Activated CD4-positive, alpha-beta T cell treated with anti-CD3 and anti-CD28 coated beads, Interleukin-2, amount 50 U/mL, for 4 hours (primary cell): ENCODE results near the gene RHAG.
"Not testable (repeated sequence)": the region's sequence is repeated elsewhere in the genome, so short reads cannot be mapped to it uniquely, and the experiment has no call there.

Experiments used
- DNase-seq, 2 experiments: peaks; one replicate each; pipeline ENCODE4 v3.0.0-alpha.2; 2020

Gene RHAG

DNA sequence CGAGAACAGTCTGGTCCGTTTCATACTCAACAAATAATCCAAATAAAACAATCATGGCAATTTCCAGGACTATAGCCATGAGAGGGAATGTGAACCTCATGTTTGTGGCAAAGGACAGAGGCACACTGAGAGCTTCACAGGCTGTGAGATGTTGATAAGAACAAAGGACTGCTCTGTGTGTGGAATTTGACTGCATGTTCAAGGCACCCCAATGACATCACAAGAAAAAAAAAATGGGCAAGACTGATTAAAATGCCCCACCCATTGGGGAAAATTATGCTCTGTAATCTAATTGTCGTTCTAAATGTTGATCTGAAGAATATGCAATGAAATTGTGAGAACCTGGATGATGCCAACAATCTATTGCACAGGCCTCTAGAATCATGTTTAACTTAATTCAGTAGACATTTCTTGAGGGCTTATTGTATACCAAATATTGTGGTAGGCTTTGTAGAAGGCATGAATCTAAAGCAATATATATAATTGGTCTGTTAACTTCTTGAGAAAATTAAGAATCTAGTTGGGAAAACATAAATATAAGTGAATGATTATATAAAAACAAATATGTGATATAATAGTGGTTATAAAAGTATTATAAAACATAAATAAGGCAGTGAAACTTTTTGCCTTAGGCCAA is at the start of gene RHAG:
Gene RHAG, minus strand, starts transcription at position 127 of the 637 bp plus-strand sequence. Its CDS starts 27 bp downstream, at position 100.
- no peak for DNase-seq

DNA sequence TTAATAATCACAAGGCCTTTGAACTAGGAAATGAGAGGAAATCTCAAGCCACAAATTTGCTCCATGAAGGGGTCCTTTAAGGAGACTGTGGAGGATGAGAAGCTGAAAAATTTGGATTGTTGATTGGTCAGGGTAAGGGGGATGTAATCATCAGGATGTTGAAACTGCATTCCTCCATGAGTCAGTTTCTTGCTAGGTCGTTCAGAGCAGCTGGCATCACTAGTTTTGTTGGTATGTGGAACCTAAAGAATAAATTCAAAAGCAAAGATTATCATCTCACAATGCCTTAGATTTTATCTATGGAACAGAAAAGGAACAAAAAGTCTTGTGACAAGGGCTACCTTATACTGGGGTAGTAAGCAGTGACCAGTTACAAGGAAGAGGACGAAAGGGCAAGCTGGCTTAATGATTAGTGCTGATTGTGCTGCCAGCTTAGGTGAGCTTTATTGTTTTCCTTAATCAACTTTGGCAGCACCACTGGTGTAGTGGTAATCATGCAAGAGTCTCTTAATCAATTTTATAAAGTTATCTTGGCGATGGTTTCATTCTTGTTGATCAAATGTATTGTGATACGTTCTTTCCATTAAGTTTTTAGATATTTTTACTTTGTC is 40.1 kb upstream of the RHAG start:
- no peak for DNase-seq

DNA sequence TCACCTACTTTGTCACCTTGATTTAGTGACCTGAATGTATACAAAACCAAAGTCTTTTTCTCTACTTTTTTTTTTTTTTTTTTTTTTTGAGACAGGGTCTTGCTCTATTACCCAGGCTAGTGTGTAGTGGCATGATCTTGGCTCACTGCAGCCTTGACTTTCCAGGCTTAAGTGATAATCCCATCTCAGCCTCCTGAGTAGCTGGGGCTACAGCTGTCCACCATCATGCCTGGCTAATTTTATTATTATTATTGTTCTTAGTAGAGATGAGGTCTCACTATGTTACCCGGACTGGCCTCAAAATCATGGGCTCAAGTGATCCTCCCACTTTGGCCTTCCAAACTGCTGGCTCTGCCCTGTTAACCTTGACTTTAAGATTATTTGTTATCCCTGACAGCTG is 39.2 kb upstream of the RHAG start:
- DNase-seq, result no peak

DNA sequence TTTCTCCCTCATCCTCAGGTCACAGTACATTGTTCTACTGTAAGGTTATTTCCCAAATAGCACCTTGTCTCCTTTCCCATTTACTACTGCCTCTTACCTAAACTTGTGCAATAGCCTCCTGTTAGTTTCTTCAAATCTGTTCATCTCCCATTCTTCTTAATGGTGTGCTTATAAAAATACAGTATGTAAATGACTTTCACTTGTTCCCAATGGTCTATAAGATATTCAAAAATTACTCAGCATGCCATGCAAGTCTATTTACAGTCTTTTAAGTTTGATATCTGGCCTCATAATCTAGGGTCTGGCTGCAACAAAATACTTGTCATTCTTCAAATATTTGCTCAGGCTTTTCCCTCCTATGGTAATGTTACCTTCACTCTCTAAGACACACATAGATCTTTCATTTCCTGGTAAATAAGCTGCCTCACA is 31.5 kb upstream of the RHAG start:
- DNase-seq, result no peak

DNA sequence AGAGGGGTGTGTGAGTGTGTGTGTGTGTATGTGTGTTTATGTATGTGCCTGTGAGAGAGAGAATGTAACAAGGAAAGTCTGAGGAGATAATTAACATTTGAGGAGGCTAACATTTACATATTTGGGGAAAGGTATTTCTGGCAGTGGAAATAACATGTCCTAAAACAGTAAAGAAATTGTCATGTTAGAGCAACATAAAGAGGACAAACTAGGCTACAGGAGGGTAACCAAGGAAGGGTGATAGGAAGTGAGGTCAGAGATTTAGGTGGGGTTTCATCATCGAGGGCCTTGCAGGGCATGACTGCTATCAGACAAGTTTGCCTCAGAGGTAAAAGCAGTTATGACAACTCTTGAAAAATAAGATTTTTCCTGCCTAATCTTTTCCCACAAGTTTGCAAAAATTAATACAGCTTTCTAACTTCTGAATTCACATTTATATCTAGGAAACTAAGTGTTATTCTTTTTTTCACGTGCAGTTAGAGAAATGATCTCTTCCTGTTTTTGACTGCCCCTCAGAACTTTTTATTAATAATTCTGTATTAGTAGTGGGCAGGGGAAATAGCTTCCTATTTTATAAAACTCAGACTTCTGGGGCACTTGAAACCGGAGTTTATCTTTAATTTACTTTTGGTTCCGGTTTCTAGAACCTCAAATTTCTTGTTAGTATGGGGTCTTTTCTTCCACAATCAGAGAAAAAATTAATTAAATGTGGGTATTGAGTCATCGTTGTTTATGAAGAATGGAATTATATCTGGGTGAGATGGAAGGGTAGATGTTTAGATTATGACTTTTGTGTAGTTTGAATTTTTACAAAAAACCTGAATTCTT is 30.5 kb upstream of the RHAG start:
- DNase-seq, result no peak

DNA sequence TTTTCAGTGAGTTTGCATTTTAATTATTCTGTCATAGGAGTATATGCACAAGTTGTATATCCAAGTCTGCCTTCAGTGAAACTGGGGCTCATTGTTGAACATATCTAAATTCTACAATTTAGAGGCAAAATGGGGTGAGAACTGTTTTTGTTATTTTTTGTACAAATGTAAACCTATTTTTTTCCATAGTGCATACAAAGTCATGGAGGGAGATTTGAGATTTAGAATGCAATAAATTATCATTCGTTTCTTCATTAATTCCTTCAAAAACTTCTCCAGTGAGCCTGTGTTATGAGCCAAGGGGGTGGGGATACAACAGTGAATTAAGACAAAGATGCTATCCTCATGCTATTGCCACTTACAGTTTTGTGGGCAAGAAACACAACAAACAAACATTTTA is 29.8 kb upstream of the RHAG start:
- DNase-seq, result no peak

DNA sequence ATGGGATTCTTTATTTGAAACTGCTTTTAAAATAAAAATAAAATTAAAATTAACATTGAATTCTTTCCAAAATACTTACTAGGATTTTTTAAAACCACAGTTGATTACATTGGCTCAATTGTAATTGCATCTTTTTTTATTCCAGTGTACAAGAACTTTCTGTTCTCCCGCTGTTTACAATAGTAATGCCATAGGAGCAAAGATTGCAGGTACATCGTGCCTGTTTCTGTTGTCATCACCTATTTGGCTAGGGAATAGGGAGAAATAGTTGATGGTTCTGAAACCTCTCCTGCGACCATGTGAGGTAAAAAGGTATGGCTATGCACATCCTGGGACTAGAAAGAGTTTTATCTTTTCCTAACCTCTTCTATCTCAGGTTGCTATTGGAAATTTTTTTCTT is 28.2 kb upstream of the RHAG start:
- DNase-seq, result no peak

DNA sequence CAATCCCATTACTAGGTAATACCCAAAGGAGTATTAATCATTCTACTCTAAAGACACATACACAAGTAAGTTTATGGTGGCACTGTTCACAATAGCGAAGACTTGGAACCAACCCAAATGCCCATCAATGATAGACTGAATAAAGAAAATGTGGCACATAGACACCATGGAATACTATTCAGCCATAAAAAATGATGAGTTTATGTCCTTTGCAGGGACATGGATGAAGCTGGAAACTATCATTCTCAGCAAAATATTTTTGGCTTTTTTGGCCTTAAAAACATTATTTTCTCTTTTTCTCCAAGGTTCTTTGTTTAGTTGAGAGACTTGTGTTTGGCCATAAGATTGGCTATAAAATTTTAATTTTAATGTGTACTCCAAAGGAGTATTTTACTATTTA is 27.4 kb upstream of the RHAG start:
- DNase-seq, result not testable (repeated sequence)

DNA sequence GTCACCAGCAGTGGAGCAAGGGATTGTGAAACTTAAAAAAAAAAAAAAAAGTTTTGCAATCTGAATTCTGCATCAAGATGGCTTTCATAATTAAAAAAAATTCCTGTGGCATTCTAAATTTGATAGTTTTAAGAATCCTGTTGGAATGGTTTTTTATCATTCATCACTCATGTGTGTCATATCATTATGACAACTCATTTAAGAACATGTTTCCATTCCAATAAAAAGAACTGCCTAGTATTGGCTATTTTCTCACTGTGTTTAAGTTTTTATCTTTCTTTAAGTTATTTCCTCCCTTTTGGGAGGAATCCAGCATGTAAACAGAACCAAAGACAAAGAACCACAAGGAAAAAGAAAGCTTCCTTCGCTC is 26.2 kb upstream of the RHAG start:
- no peak for DNase-seq

DNA sequence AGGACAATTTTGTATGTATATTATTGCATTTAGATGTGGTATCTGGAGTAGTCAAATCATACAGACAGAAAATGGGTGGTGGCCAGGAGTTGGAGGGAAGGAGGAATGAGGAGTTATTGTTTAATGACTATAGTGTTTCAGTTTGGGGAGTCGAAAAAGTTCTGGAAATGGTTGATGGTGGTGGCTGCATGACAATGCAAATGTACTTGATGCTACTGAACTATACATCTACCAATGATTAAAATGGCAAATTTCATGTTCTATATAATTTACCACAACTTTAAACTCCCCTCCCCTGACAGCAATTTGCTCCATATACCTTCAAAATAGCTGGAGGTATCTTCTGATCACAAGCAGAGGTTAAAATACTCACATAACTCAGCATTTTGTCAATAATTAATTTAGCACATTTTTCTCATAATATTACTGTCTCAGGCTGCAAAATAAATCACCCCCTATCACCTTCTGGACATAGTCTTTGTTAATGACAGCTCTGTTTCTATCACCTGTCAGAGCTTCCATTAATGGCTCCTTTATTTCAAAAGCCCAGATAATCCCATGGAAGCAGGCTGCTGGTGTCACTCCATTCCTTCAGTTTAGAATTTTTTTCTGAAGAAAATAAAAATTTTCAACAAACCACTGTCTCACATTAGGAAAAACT is 25.7 kb upstream of the RHAG start:
- DNase-seq, result no peak

DNA sequence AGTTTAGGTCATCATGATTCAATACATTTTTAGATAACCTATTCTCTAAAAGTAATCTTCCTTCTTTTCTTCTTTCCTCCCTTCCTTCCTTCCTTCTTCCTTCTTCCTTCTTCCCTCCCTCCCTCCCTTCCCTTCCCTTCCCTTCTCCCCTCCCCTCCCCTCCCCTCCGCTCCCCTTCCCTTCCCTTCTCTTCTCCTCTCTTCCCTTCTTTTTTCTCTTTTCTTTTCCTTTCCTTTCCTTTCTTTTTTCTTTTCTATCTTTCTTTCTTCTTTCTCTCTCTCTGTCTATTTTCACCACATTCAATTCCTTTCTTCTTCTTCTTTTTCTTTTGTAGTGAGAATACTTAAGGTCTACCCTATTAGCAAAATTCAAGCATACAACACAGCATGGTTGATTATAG is 17.3 kb upstream of the RHAG start:
- DNase-seq, result no peak

DNA sequence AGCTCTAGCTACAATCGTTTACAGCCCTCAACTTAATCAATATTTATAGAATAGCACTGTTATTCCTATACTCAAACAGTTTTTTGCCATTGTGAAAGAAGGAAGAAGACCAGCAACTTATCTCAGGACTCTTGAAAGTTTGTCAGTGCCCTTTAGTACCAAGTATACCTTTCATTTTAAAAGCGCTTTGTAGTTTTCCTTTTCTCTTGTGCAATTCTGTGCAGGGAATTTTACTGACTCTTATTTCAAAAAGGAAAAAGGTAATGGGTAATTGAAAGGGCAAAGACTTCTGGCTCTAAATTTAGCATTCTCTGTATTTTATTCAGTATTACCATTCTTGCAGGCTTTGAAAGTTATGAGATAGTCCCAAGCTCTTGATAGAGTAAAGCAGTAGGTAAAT is 16.8 kb upstream of the RHAG start:
- no peak for DNase-seq

DNA sequence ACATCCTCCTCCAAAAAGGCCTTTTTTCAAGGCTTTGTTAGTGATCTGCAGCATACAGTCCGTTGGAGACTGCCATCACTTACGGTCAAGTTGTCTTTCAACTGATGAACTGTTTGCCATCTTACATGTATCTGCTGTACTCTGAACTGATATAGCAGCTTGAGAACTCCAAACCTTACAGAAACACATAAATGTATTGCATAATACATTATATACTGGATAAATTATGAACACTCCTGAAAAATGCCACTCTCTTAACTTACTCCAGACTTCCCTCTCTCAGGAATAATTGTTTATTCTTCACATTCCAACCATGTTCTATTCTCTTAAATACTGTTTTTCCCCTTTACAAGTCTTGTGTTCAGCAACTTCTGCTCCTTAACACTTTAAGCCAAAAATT is 14.6 kb upstream of the RHAG start:
- no peak for DNase-seq

DNA sequence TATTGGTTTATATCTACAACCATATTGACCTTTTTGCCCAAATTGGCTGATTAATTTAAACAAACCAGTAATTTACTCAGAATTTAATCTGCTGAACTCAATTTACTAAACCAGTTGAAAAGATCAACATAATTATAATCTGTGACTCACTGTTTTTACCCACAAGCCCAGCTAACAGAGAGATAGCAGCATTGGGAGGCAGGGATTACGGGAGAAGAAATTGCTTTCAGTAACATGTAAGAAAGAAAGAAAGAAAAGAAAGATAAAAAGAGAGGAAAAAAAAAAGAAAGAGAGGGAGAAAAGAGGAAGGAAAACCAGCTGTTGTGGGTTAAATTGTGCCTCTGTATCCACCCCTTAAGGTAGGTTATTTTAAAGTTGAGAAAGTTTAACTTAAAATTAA is 13.3 kb upstream of the RHAG start:
- no peak for DNase-seq

DNA sequence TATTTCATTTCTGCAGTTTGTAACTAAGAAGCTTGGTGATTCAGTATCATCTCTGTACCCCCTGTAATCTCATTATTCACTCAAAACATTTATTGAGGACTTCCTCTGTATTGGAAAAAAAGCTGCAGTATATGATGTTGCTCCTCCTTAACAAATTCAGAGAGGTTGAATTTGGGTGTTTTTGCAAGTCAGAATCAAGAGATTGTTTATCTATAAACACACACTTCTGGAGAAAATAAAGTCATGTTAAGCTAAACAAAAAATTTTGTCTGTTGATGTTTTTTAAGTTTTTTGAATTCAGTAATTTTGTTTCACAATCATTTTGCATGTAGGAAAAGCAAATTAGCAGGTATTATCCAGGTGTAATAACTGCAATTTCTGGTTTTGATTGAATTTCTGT is 11.4 kb upstream of the RHAG start:
- no peak for DNase-seq

DNA sequence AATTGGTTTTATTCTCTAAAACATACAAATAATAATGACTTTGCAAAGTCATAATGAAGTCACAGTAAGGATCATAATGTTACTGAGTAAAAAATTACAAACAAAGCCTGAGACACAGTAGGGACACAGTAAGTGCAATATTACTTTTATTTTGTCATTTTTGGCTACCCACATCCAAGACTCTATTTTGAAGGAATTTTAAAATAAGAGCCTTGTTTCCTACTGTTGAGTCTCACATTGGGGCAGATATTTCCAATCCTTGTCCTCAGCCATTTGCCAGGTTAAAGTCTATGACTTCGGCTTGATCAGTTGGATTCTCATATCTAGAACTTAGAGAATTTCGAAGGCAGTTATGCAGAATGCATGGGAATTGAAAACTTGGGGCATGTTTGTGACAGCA is 10.8 kb upstream of the RHAG start:
- DNase-seq, result no peak

DNA sequence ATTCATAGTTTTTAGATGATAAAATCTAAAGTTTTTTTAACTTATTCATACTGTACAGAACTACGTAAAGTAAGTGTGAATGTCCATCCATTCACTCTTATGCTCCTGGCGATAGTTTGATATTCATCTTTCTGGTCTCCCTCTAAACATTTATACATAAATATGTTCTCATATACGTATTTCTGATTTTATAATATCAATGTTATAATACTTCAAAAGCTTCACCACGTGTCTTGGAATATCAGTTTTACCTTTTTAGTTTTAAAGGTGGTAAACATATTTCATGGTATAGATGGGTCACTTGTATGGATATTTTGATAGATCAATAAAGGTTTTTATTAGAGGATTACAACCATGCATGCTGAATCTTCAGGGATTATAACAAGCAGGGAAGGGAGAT is 10.3 kb upstream of the RHAG start:
- DNase-seq, result no peak

DNA sequence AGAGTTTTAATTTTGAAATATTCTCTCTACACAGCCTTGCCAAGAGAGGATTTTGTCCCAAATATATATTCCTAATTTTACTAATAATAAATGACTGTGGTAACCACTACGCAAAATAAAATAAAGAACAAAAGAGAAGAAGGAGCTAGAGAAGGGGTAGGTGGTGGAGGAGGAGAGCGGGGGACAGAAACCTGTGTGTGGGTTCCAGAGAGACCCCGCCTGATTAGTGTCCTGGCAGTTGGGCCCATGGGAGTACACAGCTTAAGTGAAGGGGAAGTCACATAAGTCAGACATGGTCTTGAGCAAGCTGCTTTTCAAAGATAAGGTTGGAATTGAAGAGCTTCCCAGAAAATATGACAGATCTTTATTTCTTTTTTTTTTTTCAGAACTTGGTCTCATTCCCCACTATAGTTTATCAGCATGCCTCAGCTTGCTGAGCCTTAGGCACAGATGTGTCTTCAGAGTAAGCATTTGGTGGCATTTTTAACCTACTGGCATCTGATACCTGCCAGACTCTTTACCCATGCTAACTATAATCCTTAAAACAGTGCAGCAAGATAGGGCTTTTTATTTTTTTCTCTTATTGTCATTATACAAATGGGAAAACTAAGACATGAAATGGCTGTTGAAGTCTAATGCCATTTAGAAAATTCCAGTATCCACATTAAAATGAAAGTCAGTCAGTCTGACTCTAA is 9.6 kb upstream of the RHAG start:
- DNase-seq, result no peak

DNA sequence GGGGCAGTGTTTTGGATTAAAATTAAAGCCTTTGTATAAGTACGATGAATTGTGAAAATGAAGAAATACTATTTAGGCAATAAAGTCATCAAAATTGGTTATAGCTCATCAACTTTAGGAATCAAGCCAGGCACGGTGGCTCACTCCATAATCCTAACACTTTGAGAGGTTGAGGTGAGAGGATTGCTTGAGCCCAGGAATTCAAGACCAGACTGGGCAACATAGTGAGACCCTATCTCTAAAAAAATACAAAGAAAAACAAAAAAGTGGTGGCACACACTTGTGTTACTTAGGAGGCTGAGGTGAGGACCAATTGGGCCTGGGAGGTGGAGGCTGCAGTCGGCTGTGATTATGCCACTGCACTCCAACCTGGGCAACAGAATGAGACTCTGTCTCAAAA is 8.5 kb upstream of the RHAG start:
- DNase-seq, result no peak

DNA sequence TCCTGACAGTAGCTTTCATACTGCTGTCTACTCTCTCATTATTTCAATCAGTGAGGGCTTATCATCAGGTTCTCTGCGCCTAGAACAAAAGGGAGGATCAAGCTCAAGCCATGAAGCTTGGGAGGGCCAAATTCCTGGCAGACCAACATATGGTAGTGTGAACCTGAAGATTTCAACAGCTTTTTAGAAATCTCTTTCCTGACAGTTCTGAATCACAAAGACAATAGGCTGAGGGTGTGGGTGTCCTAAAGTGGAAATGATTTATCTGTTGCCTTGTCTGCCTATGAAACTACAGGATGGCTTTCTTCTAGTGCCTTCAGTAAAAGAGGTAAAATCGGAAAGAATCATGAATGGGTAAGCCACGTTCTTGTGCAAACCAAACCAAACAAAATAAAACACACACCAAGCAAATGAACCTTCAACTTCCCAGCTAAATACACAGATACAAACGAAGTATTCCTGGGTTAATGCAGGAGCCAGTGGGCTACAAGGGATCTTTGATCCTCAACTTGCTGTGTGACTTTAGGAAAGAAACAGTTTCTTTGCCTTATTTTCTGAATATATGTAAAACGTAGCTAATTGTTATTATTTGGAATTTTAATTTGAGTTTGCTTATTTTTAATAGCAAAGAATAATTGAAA is 2.7 kb upstream of the RHAG start:
- no peak for DNase-seq

DNA sequence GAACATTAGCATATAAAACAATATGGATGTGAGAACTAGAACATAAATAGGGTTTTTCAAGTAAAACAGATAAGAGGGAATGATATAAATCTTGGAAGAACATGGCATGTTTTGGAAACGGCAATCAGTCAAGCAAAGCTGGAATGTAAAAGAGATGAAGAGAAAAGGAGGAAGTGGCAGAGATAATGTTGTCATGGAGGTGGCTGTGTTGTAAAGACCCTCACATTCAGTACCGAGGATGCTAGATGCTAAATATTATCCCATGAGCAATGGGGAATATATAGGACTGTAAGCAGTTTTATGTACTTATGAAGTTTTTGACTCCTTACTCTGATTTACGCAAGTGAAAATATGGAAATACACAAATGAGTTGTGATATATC is 702 bp upstream of the RHAG start:
- DNase-seq, result no peak

DNA sequence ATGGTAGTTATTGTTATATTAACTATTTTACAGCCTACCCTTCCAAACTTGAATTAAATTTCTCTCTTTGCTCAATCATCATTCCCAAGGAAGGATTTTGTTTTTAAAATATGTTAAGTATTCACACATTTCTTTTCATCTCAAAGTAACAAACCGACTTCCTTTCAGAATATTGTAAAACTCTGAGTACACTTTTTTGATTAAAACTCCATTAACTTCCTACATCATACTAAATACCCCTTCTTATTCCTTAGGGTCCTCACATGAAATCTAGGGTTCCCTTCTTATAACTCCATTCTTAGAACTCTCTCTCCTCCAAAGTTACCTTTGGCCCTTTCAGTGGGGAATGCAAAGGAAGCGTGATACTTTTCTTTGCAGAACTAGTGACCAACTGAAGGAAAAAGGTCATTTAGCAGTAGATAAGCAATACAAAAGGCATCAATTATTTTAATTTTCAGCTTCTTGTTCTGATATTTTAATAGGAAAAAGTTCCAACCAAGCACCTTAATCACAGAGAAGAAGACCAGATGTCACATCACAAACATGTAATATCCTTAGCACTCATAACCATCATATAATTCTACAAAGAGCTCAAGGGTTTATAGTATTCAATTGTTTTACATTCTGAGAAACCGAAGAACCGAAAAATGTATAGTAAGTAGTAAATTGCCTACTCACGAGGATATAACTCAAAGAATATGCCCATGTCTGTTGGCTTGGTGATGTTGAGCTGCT is 494 bp downstream of the RHAG start:
- DNase-seq, result no peak
